CD14-positive monocyte (primary cell): Measurements from ENCODE around the gene INO80. TPM values are rescaled to one million over a fixed set of nuclear protein-coding genes. Genes with fewer than 3 reads are reported as not detected.

ENCODE experiments used
- DNase-seq, 3 donors: peaks; one replicate each; pipeline ENCODE4 v3.0.0-alpha.2; 2011 to 2022
- H2AFZ ChIP-seq: 2 replicates; pipeline ENCODE4 v1.6.0; 2012; ENCODE audit warnings: mild to moderate bottlenecking, low read depth, low read length, inconsistent platforms; ENCODE audit not compliant: insufficient read depth, poor library complexity, severe bottlenecking
- H3K27ac ChIP-seq, 2 donors: 1 replicate in 1 of 2; 2 replicates in 1 of 2; pipeline ENCODE4 v1.5.1; 2012 to 2013; ENCODE audit warnings: low read length in 2 of 2, control low read depth in 1 of 2, inconsistent platforms in 1 of 2, low read depth in 1 of 2, mild to moderate bottlenecking in 1 of 2
- H3K27me3 ChIP-seq, 2 donors: one replicate each; pipeline versions ENCODE4 v1.6.0 to v1.6.1; 2011 to 2013; ENCODE audit warnings: low read length in 2 of 2; ENCODE audit not compliant: control insufficient read depth in 2 of 2, insufficient read depth in 2 of 2
- H3K36me3 ChIP-seq, 2 donors: replicated peaks in 1 of 2; 1 replicate in 1 of 2; 2 replicates in 1 of 2; pipeline versions ENCODE4 v1.5.1 to v1.6.1; 2012 to 2013; ENCODE audit warnings: low read length in 2 of 2, control low read depth in 1 of 2, inconsistent platforms in 1 of 2, mild to moderate bottlenecking in 1 of 2; ENCODE audit not compliant: insufficient read depth in 2 of 2, control insufficient read depth in 1 of 2
- H3K4me1 ChIP-seq, 2 donors: 1 replicate in 1 of 2; 2 replicates in 1 of 2; pipeline versions ENCODE4 v1.5.1 to v1.6.1; 2012 to 2013; ENCODE audit warnings: low read length in 2 of 2, control low read depth in 1 of 2, inconsistent platforms in 1 of 2, mild to moderate bottlenecking in 1 of 2, moderate library complexity in 1 of 2; ENCODE audit not compliant: insufficient read depth in 2 of 2, control insufficient read depth in 1 of 2
- H3K4me2 ChIP-seq: replicated peaks from 2 replicates; pipeline ENCODE3; 2012; ENCODE audit warnings: low read length, moderate library complexity, mild to moderate bottlenecking; ENCODE audit not compliant: poor library complexity, severe bottlenecking; ENCODE audit errors: extremely low read depth
- H3K4me3 ChIP-seq, 3 experiments: fragments of 200-600 bp in 1 of 3; sonication (generic) in 1 of 3; replicated peaks in 1 of 3; 1 replicate in 2 of 3; 2 replicates in 1 of 3; pipeline ENCODE4 v1.5.1; 2011 to 2013; ENCODE audit warnings: low read length in 3 of 3, mild to moderate bottlenecking in 3 of 3, control low read depth in 2 of 3, low read depth in 2 of 3, inconsistent platforms in 1 of 3, moderate library complexity in 1 of 3
- H3K79me2 ChIP-seq: 2 replicates; pipeline ENCODE4 v1.6.0; 2012; ENCODE audit warnings: mild to moderate bottlenecking, control low read depth, inconsistent platforms, low read length, moderate library complexity; ENCODE audit not compliant: insufficient read depth
- H3K9ac ChIP-seq: 2 replicates; pipeline ENCODE4 v1.6.0; 2017; ENCODE audit warnings: low read length, mild to moderate bottlenecking; ENCODE audit not compliant: insufficient read depth, poor library complexity, severe bottlenecking
- H3K9me3 ChIP-seq, 2 donors: replicated peaks in 1 of 2; 1 replicate in 1 of 2; 2 replicates in 1 of 2; pipeline versions ENCODE4 v1.5.1 to v1.6.1; 2012 to 2013; ENCODE audit warnings: low read length in 2 of 2, control low read depth in 1 of 2; ENCODE audit not compliant: control insufficient read depth in 1 of 2, insufficient read depth in 1 of 2
- H4K20me1 ChIP-seq: 2 replicates; pipeline ENCODE4 v1.6.0; 2012; ENCODE audit warnings: mild to moderate bottlenecking, low read length, control low read depth, moderate library complexity; ENCODE audit not compliant: insufficient read depth
- H3K27ac Mint-ChIP-seq, 7 donors: one replicate each; pipeline ENCODE4 v1.8.0; 2020; ENCODE audit warnings: mild to moderate bottlenecking in 7 of 7, mixed read lengths in 7 of 7, moderate library complexity in 6 of 7, inconsistent platforms in 2 of 7
- H3K27me3 Mint-ChIP-seq, 3 donors: one replicate each; pipeline ENCODE4 v1.8.0; 2021 to 2022; ENCODE audit warnings: low read depth in 3 of 3, mild to moderate bottlenecking in 3 of 3, mixed read lengths in 3 of 3, moderate library complexity in 3 of 3, inconsistent platforms in 1 of 3
- H3K36me3 Mint-ChIP-seq, 2 donors: one replicate each; pipeline ENCODE4 v1.8.0; 2020; ENCODE audit warnings: mixed read lengths in 2 of 2, inconsistent platforms in 1 of 2, mild to moderate bottlenecking in 1 of 2
- H3K4me1 Mint-ChIP-seq: one replicate; pipeline ENCODE4 v1.8.0; 2020; ENCODE audit warnings: mild to moderate bottlenecking, mixed read lengths
- H3K4me3 Mint-ChIP-seq, 2 donors: one replicate each; pipeline ENCODE4 v1.8.0; 2020; ENCODE audit warnings: mild to moderate bottlenecking in 2 of 2, mixed read lengths in 2 of 2, moderate library complexity in 1 of 2
- H3K9me3 Mint-ChIP-seq, 7 donors: one replicate each; pipeline ENCODE4 v1.8.0; 2020 to 2022; ENCODE audit warnings: mixed read lengths in 7 of 7, mild to moderate bottlenecking in 6 of 7, moderate library complexity in 6 of 7, inconsistent platforms in 2 of 7
- WGBS: methylation state at CpG from one replicate; pipeline ENCODE4 v1.1.5; 2013; ENCODE audit warnings: missing lambda C conversion rate; ENCODE audit not compliant: insufficient coverage; 5-methylcytosine and 5-hydroxymethylcytosine counted together
- intact Hi-C, 2 donors: fragments of 100-400 bp; cut with micrococcal nuclease; formaldehyde crosslinking; loops; one replicate each; pipeline versions ENCODE4 v1.15.0 to v1.15.1; 2023
- polyA plus RNA-seq, 3 donors: library from polyadenylated mRNA; depleted of rRNA in 1 of 3; unstranded in 2 of 3; stranded (reverse) in 1 of 3; fragments of 300-500 nt in 2 of 3; fragments of >200 nt in 1 of 3; fragmentation: Illumina TruSeq in 2 of 3; gene quantifications; 1 replicate in 2 of 3; 2 replicates in 1 of 3; pipeline ENCODE4 v1.2.3, GENCODE V29; 2012 to 2021
- TF ChIP-seq, protein P1 (sequence below): fragments of 200-600 bp; IDR thresholded peaks from one replicate; pipeline ENCODE4 v1.8.0; 2022; ENCODE audit warnings: antibody characterized with exemption, mild to moderate bottlenecking

Gene INO80
- polyA plus RNA-seq, 3 donors = 2.3 to 13.1 (median 2.4) TPM

DNA sequence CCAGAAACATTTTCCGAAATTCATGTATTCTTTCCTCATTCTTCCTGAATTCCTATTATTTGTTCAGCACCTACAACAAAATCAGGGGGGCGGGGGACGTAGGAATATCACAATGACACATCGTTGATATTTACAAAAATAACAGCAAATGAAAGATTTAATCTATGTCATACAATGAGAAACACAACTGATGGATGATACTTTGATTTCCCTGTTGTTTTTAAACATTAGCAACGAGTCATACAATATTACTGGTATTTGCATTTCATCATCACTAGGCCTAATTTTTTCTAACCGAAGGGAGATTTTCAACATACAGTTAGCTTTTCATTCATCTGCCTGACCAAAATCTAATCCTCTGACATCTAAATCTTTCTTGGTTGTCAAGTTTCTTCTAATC is 45.3 kb upstream of the INO80 start:
- no peaks in the 10 kb centered on the region for H3K27me3 ChIP-seq
- no peaks in the 10 kb centered on the region for H4K20me1 ChIP-seq
- intact Hi-C loops = loop anchor here in 1 of 2 donors (5.0 kb wide), 1 partner anchor 619 kb away; no protein-coding TSS in a partner anchor
- no peak overlapping the region for H3K27ac ChIP-seq
- DNase-seq = no peak
- H3K4me2 ChIP-seq = no peak overlapping the region
- no peak overlapping the region for H3K4me3 ChIP-seq
- WGBS = 100% methylated on average over 4 of the region's 6 CpGs
- H3K9me3 ChIP-seq = no peaks in the 10 kb centered on the region
- H3K9ac ChIP-seq = no peak overlapping the region
- peaks cover 0 to 2% (median 0%) of the 10 kb centered on the region in 7 donors for H3K9me3 Mint-ChIP-seq
- TF ChIP-seq, protein P1, sequence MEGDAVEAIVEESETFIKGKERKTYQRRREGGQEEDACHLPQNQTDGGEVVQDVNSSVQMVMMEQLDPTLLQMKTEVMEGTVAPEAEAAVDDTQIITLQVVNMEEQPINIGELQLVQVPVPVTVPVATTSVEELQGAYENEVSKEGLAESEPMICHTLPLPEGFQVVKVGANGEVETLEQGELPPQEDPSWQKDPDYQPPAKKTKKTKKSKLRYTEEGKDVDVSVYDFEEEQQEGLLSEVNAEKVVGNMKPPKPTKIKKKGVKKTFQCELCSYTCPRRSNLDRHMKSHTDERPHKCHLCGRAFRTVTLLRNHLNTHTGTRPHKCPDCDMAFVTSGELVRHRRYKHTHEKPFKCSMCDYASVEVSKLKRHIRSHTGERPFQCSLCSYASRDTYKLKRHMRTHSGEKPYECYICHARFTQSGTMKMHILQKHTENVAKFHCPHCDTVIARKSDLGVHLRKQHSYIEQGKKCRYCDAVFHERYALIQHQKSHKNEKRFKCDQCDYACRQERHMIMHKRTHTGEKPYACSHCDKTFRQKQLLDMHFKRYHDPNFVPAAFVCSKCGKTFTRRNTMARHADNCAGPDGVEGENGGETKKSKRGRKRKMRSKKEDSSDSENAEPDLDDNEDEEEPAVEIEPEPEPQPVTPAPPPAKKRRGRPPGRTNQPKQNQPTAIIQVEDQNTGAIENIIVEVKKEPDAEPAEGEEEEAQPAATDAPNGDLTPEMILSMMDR = no peak
- H3K4me3 Mint-ChIP-seq = no peak overlapping the region
- H3K79me2 ChIP-seq = no peaks in the 10 kb centered on the region
- H2AFZ ChIP-seq = no peak overlapping the region
- no peak overlapping the region for H3K27ac Mint-ChIP-seq
- no peaks in the 10 kb centered on the region for H3K36me3 Mint-ChIP-seq
- H3K36me3 ChIP-seq = no peaks in the 10 kb centered on the region
- peaks cover 5% of the 10 kb centered on the region for H3K4me1 Mint-ChIP-seq
- H3K27me3 Mint-ChIP-seq = peaks cover under 1 to 4% (median 3%) of the 10 kb centered on the region in 3 donors
- H3K4me1 ChIP-seq = no peaks in the 10 kb centered on the region

DNA sequence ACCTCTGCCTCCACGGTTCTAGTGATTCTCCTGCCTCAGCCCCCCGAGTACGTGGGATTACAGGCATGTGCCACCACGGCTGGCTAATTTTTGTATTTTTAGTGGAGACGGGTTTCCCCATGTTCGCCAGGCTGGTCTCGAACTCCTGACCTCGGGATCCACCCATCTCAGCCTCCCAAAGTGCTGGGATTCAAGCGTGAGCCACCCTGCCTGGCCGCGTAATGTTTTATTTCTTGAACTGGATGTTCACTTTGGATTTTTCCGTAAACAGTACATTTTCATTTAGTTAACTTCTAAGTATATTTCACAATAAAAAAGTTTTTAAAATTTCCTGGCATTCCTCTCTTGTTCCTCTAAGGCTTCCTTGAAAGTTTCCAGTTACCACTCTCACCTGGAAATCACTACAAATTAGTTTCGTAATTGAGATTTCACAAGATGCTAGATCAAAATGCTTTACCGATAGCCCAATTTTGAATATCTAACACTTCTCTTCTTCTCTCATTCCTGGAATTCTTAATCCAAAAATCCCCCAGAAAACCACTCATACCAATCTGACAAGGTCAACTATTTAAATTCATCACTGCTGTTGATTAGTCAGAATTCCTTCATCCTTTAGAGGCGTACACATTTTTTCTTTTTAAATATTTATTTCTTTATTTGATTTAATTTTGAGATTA is 44.7 kb upstream of the INO80 start:
- H3K27me3 ChIP-seq = no peaks in the 10 kb centered on the region
- no peak overlapping the region for H3K9ac ChIP-seq
- Mint-ChIP-seq H3K4me3 (no peak overlapping the region), H3K4me1 (peaks cover 5% of the 10 kb centered on the region), H3K27ac (no peak overlapping the region), H3K36me3 (no peaks in the 10 kb centered on the region), H3K27me3 (peaks cover 0 to 4% (median 3%) of the 10 kb centered on the region in 3 donors), H3K9me3 (peaks cover 0 to 2% (median 0%) of the 10 kb centered on the region in 7 donors)
- no peak overlapping the region for H3K4me3 ChIP-seq
- DNase-seq = no peak
- no peak overlapping the region for H2AFZ ChIP-seq
- no peak overlapping the region for H3K4me2 ChIP-seq
- no peaks in the 10 kb centered on the region for H4K20me1 ChIP-seq
- no peaks in the 10 kb centered on the region for H3K36me3 ChIP-seq
- no peaks in the 10 kb centered on the region for H3K9me3 ChIP-seq
- H3K27ac ChIP-seq = no peak overlapping the region
- intact Hi-C loops = loop anchor here in 1 of 2 donors (5.0 kb wide), 1 partner anchor 618 kb away; no protein-coding TSS in a partner anchor
- TF ChIP-seq, protein P1 = no peak
- no peaks in the 10 kb centered on the region for H3K4me1 ChIP-seq
- H3K79me2 ChIP-seq = no peaks in the 10 kb centered on the region
- WGBS = 97% methylated on average over 8 of the region's 15 CpGs
